ENCODE measurements around the gene TMEM69. TPM values are rescaled to one million over a fixed set of nuclear protein-coding genes. Genes with fewer than 3 reads are reported as not detected.
A peak's percentile ranks its signal among the peaks of the same experiment; 100 is the strongest.
"Not testable (repeated sequence)": the region's sequence is repeated elsewhere in the genome, so short reads cannot be mapped to it uniquely, and the experiment has no call there.

The TMEM69 gene
- polyA plus RNA-seq, 3 donors, result 27.6 to 43.4 (median 36.2) TPM

GRCh38 chr1:45673956-45674355 is 14.0 kb upstream of the TMEM69 start:
- Histone ChIP-seq H3K27ac (ENCODE audit: low read depth in 1 of 2, low read length in 2 of 2) (no peak overlapping the region), H3K79me2 (ENCODE audit: insufficient read depth, low read length) (peaks cover 100% of the 10 kb centered on the region), H2AFZ (ENCODE audit: insufficient read depth, low read depth, low read length, poor library complexity, severe bottlenecking) (no peak overlapping the region), H3K9ac (ENCODE audit: insufficient read depth, low read length, poor library complexity, severe bottlenecking) (no peak overlapping the region), H3K9me3 (replicated peaks in 1 of 2; ENCODE audit: control insufficient read depth in 1 of 2, insufficient read depth in 1 of 2, low read length in 2 of 2) (no peaks in the 10 kb centered on the region), H3K36me3 (replicated peaks in 1 of 2; ENCODE audit: control insufficient read depth in 1 of 2, insufficient read depth in 2 of 2, low read length in 2 of 2) (peaks cover 5 to 41% of the 10 kb centered on the region in 2 donors), H3K4me3 (replicated peaks in 1 of 3; ENCODE audit: low read depth in 2 of 3, low read length in 3 of 3) (no peak overlapping the region), H3K27me3 (ENCODE audit: control insufficient read depth in 2 of 2, insufficient read depth in 2 of 2, low read length in 2 of 2) (no peaks in the 10 kb centered on the region), H3K4me1 (ENCODE audit: control insufficient read depth in 1 of 2, insufficient read depth in 2 of 2, low read length in 2 of 2) (peaks cover 8 to 19% of the 10 kb centered on the region in 2 donors), H3K4me2 (replicated peaks; ENCODE audit: extremely low read depth, low read length, poor library complexity, severe bottlenecking) (no peak overlapping the region), H4K20me1 (ENCODE audit: insufficient read depth, low read length) (peaks cover 99% of the 10 kb centered on the region)
- intact Hi-C loops (cut with micrococcal nuclease), result no loop called here
- no peak overlapping the region for H3K4me3 Mint-ChIP-seq
- H3K27ac Mint-ChIP-seq, result peak overlapping the region in 1 of 7 donors; percentile 2
- WGBS (ENCODE audit: insufficient coverage), result no CpG with 5 or more reads among the region's 4 CpGs
- H3K36me3 Mint-ChIP-seq, result peaks cover 20 to 22% of the 10 kb centered on the region in 2 donors
- no peaks in the 10 kb centered on the region for H3K27me3 Mint-ChIP-seq (ENCODE audit: low read depth in 3 of 3)
- H3K4me1 Mint-ChIP-seq, result peaks cover 40% of the 10 kb centered on the region
- TF ChIP-seq CTCF (IDR thresholded peaks at IDR 0.05), result no peak
- H3K9me3 Mint-ChIP-seq, result no peaks in the 10 kb centered on the region
- DNase-seq, result no peak

- no peaks in the 10 kb centered on the region for H3K9me3 ChIP-seq (replicated peaks in 1 of 2; ENCODE audit: control insufficient read depth in 1 of 2, insufficient read depth in 1 of 2, low read length in 2 of 2)
- H3K4me1 Mint-ChIP-seq, result peaks cover 44% of the 10 kb centered on the region
- intact Hi-C loops (cut with micrococcal nuclease), result no loop called here
- H2AFZ ChIP-seq (ENCODE audit: insufficient read depth, low read depth, low read length, poor library complexity, severe bottlenecking), result no peak overlapping the region
- H3K4me3 Mint-ChIP-seq, result no peak overlapping the region
- H3K4me3 ChIP-seq (replicated peaks in 1 of 3; ENCODE audit: low read depth in 2 of 3, low read length in 3 of 3), result no peak overlapping the region
- H3K36me3 ChIP-seq (replicated peaks in 1 of 2; ENCODE audit: control insufficient read depth in 1 of 2, insufficient read depth in 2 of 2, low read length in 2 of 2), result peaks cover 5 to 36% of the 10 kb centered on the region in 2 donors
- H3K27ac ChIP-seq (ENCODE audit: low read depth in 1 of 2, low read length in 2 of 2), result peak overlapping the region in 1 of 2 donors; percentile 1
- H3K27me3 Mint-ChIP-seq (ENCODE audit: low read depth in 3 of 3), result no peaks in the 10 kb centered on the region
- peaks cover 13 to 24% of the 10 kb centered on the region in 2 donors for H3K4me1 ChIP-seq (ENCODE audit: control insufficient read depth in 1 of 2, insufficient read depth in 2 of 2, low read length in 2 of 2)
- peaks cover 100% of the 10 kb centered on the region for H3K79me2 ChIP-seq (ENCODE audit: insufficient read depth, low read length)
- H3K27ac Mint-ChIP-seq, result peak overlapping the region in 2 of 7 donors; percentile 9 to 48
- H4K20me1 ChIP-seq (ENCODE audit: insufficient read depth, low read length), result peaks cover 99% of the 10 kb centered on the region
- peaks cover 21 to 22% of the 10 kb centered on the region in 2 donors for H3K36me3 Mint-ChIP-seq
- H3K9me3 Mint-ChIP-seq, result no peaks in the 10 kb centered on the region
- H3K27me3 ChIP-seq (ENCODE audit: control insufficient read depth in 2 of 2, insufficient read depth in 2 of 2, low read length in 2 of 2), result no peaks in the 10 kb centered on the region
- no peak overlapping the region for H3K4me2 ChIP-seq (replicated peaks; ENCODE audit: extremely low read depth, low read length, poor library complexity, severe bottlenecking)
- no peak for TF ChIP-seq CTCF (IDR thresholded peaks at IDR 0.05)
- H3K9ac ChIP-seq (ENCODE audit: insufficient read depth, low read length, poor library complexity, severe bottlenecking), result no peak overlapping the region
- DNase-seq, result no peak
- WGBS (ENCODE audit: insufficient coverage), result 95% methylated on average over 3 of the region's 5 CpGs
Measured at GRCh38 chr1:45674478-45674877, 13.5 kb upstream of the TMEM69 start.

GRCh38 chr1:45676553-45676952 is 11.4 kb upstream of the TMEM69 start:
- H4K20me1 ChIP-seq (ENCODE audit: insufficient read depth, low read length), result peaks cover 99% of the 10 kb centered on the region
- Mint-ChIP-seq H3K36me3 (peaks cover 13 to 20% of the 10 kb centered on the region in 2 donors), H3K4me1 (peaks cover 53% of the 10 kb centered on the region), H3K27ac (peak overlapping the region in 5 of 7 donors; percentile 60 to 88 (median 68))
- H3K4me2 ChIP-seq (replicated peaks; ENCODE audit: extremely low read depth, low read length, poor library complexity, severe bottlenecking); H3K4me3 ChIP-seq (replicated peaks in 1 of 3; ENCODE audit: low read depth in 2 of 3, low read length in 3 of 3); H3K9me3 Mint-ChIP-seq; H3K4me3 Mint-ChIP-seq; H3K9ac ChIP-seq (ENCODE audit: insufficient read depth, low read length, poor library complexity, severe bottlenecking); H2AFZ ChIP-seq (ENCODE audit: insufficient read depth, low read depth, low read length, poor library complexity, severe bottlenecking); H3K27me3 ChIP-seq (ENCODE audit: control insufficient read depth in 2 of 2, insufficient read depth in 2 of 2, low read length in 2 of 2); DNase-seq; intact Hi-C loops (cut with micrococcal nuclease); H3K9me3 ChIP-seq (replicated peaks in 1 of 2; ENCODE audit: control insufficient read depth in 1 of 2, insufficient read depth in 1 of 2, low read length in 2 of 2); H3K27me3 Mint-ChIP-seq (ENCODE audit: low read depth in 3 of 3): not testable (repeated sequence)
- H3K4me1 ChIP-seq (ENCODE audit: control insufficient read depth in 1 of 2, insufficient read depth in 2 of 2, low read length in 2 of 2), result peaks cover 17 to 27% of the 10 kb centered on the region in 2 donors
- H3K27ac ChIP-seq (ENCODE audit: low read depth in 1 of 2, low read length in 2 of 2), result peak overlapping the region in 1 of 2 donors; percentile 54
- H3K36me3 ChIP-seq (replicated peaks in 1 of 2; ENCODE audit: control insufficient read depth in 1 of 2, insufficient read depth in 2 of 2, low read length in 2 of 2), result peaks cover 3 to 24% of the 10 kb centered on the region in 2 donors
- 91% methylated on average over 4 of the region's 7 CpGs for WGBS (ENCODE audit: insufficient coverage)
- peaks cover 100% of the 10 kb centered on the region for H3K79me2 ChIP-seq (ENCODE audit: insufficient read depth, low read length)

All from CD14-positive monocyte (primary cell).